GM19452 (cell line): ENCODE measurements around the gene SRL.
A peak's percentile ranks its signal among the peaks of the same experiment; 100 is the strongest.

Source experiments
- ATAC-seq: cut with Tn5 transposase; IDR thresholded peaks from one replicate; pipeline ENCODE4 v1.9.1; 2021; ENCODE audit not compliant: unreplicated experiment

The SRL gene

GRCh38 chr16:4203748-4204147 is 38.1 kb downstream of the SRL start:
- ATAC-seq = no peak

GRCh38 chr16:4202615-4203345 is 39.1 kb downstream of the SRL start:
- no peak for ATAC-seq

GRCh38 chr16:4200781-4201137 is 41.1 kb downstream of the SRL start:
- ATAC-seq = no peak

GRCh38 chr16:4200000-4200780 is 41.7 kb downstream of the SRL start:
- no peak for ATAC-seq

- ATAC-seq = no peak
These were observed 43.1 kb downstream of the SRL start for GRCh38 chr16:4198816-4199215.

- ATAC-seq = no peak
These were observed 47.2 kb downstream of the SRL start for GRCh38 chr16:4194661-4195060.

GRCh38 chr16:4193920-4194319 is 48.0 kb downstream of the SRL start:
- ATAC-seq = no peak

GRCh38 chr16:4192206-4192605 is 49.7 kb downstream of the SRL start:
- ATAC-seq = no peak

GRCh38 chr16:4190712-4191333 is 51.1 kb downstream of the SRL start:
- no peak for ATAC-seq

- ATAC-seq = no peak
These were observed 51.8 kb downstream of the SRL start for GRCh38 chr16:4190086-4190485.

GRCh38 chr16:4184038-4184702 is 57.7 kb downstream of the SRL start:
- no peak for ATAC-seq

- ATAC-seq = peak; percentile 86
These were observed 58.4 kb downstream of the SRL start for GRCh38 chr16:4183237-4184037.

GRCh38 chr16:4182581-4183236 is 59.2 kb downstream of the SRL start:
- ATAC-seq = peak; percentile 39

GRCh38 chr16:4180511-4180910 is 61.4 kb downstream of the SRL start:
- ATAC-seq = no peak

- no peak for ATAC-seq
These were observed 62.1 kb downstream of the SRL start for GRCh38 chr16:4179763-4180260.

- no peak for ATAC-seq
These were observed 62.9 kb downstream of the SRL start for GRCh38 chr16:4179020-4179419.

- ATAC-seq = no peak
These were observed 63.3 kb downstream of the SRL start for GRCh38 chr16:4178468-4179010.

- ATAC-seq = no peak
These were observed 64.9 kb downstream of the SRL start for GRCh38 chr16:4176906-4177417.

GRCh38 chr16:4175849-4176248 is 66.0 kb downstream of the SRL start:
- no peak for ATAC-seq

- no peak for ATAC-seq
These were observed 69.8 kb downstream of the SRL start for GRCh38 chr16:4172070-4172469.
